ENCODE data around the gene OR51B4.
"Not testable (repeated sequence)": the region's sequence is repeated elsewhere in the genome, so short reads cannot be mapped to it uniquely, and the experiment has no call there.

Gene OR51B4

DNA sequence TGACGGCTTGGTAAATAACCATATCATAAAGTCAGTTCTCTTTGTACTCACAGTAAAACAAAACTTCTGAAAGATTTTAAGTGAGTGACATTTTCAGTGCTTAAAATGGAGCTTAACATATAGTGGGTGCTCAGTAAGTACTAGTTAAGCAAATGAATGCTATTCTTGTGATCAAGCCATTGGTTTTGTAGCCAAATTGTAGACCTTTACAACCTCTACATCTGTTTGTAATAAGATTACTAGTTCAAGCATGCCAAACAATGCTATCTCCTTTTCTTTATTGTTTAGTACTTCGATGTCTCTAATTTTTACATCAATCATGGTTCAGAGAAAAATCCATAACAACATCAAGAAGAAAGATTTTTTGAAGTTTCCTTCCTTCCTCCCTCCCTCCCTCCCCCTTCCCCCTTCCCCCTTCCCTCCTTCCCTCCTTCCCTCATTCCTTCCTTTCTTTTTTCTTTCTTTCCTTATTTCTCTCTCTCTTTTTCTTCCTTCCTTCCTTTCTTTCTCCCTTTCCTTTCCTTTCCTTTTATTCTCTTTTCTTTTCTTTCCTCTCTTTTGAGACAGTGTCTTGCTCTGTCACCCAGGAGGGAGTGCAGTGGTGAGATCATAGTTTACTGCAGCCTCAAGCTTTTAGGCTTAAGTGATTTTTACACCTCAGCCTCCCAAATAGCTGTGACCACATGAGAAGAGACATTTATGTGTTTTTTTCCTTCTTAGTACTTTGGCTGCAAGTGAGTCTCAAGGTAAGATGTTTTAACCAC is 5.7 kb upstream of the OR51B4 start:
- DNase-seq (ENCODE audit: low read depth), result no peak
- H3K4me3 ChIP-seq (ENCODE audit: low read depth, low read length), result no peak overlapping the region
- TF ChIP-seq CTCF (IDR thresholded peaks at IDR 0.05; ENCODE audit: insufficient read depth, low read depth, low read length, missing control alignments), result no peak

GRCh38 chr11:5304046-5304445 is 2.3 kb upstream of the OR51B4 start:
- no peak for DNase-seq (ENCODE audit: low read depth)
- TF ChIP-seq CTCF (IDR thresholded peaks at IDR 0.05; ENCODE audit: insufficient read depth, low read depth, low read length, missing control alignments), result no peak
- H3K4me3 ChIP-seq (ENCODE audit: low read depth, low read length), result no peak overlapping the region

DNA sequence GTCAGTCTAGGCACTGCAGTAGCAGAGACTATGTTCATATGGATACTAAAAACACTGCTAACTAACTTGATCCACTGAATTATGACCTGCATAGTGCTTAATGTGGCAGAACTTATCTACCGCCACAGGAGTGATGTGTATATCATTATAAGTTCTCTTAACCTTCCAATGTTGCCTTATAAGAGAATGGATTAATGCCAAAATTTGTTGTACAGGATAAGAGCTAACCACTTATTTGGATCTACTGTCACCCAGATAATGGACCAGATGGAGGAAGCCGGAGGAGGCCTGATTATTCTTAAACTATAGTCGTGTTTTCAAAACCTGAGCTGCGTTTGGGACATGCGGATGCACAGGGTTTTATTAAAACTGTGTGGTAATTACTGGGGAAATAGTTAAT is 1.9 kb upstream of the OR51B4 start:
- no peak for DNase-seq (ENCODE audit: low read depth)
- TF ChIP-seq CTCF (IDR thresholded peaks at IDR 0.05; ENCODE audit: insufficient read depth, low read depth, low read length, missing control alignments), result no peak
- H3K4me3 ChIP-seq (ENCODE audit: low read depth, low read length), result no peak overlapping the region

DNA sequence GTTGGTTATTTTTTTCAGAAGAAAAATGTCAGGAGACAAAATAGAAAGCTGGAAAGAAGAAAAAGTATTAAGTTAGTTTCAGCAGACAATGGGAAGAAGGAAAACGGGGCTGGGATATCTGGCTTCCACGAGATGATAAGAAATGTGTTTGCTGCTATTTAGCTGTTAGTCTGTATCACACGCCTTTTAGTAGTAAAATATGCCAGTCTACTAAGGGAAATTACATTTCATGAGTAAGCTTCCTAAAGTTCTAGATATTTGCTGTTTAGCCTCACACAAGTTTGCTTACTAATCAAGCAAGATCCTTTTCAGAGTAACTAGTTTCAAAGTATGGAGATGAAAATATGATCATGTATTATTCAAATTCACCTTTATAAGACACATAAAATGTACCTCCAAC is 1.5 kb downstream of the OR51B4 start:
- no peak overlapping the region for H3K4me3 ChIP-seq (ENCODE audit: low read depth, low read length)
- no peak for TF ChIP-seq CTCF (IDR thresholded peaks at IDR 0.05; ENCODE audit: insufficient read depth, low read depth, low read length, missing control alignments)
- no peak for DNase-seq (ENCODE audit: low read depth)

- DNase-seq (ENCODE audit: low read depth), result no peak
- TF ChIP-seq CTCF (IDR thresholded peaks at IDR 0.05; ENCODE audit: insufficient read depth, low read depth, low read length, missing control alignments), result no peak
- H3K4me3 ChIP-seq (ENCODE audit: low read depth, low read length), result no peak overlapping the region
Measured at GRCh38 chr11:5298451-5298850, 3.3 kb downstream of the OR51B4 start.

DNA sequence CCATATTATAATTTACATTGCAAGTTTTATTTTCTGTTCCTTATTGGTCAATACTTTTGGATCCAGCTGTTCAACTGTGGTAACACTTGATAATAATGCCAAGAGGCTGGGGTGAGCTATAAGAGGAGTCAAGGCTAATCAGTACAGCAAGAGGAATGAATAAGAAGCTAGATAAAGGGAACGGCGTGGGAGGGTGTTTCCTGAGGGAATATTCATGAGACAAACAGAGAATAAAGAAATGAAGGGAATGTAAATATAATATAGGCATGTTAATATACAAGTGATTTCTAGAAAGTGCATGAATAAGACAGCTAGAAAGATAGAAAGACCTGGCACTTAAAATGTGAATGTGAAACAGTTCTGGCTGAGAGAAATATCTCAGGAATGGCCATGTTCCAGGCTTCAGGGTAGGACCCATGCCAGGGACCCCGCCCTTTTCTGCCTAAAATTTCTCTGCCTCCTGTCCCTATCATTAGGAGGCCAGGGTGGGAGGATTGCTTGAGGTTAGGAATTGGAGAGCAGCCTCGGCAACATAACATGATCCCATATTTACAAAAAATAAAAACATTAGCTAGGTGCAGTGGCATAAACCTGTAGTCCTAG is 3.9 kb downstream of the OR51B4 start:
- no peak for DNase-seq (ENCODE audit: low read depth)

GRCh38 chr11:5294342-5294995 is 7.3 kb downstream of the OR51B4 start:
- not testable (repeated sequence) for DNase-seq (ENCODE audit: low read depth)

More for the DNA sequence above, 3.9 kb downstream of the OR51B4 start:
- no peak for TF ChIP-seq CTCF (IDR thresholded peaks at IDR 0.05; ENCODE audit: insufficient read depth, low read depth, low read length, missing control alignments)
- H3K4me3 ChIP-seq (ENCODE audit: low read depth, low read length), result no peak overlapping the region

More at GRCh38 chr11:5294342-5294995, 7.3 kb downstream of the OR51B4 start:
- not testable (repeated sequence) for H3K4me3 ChIP-seq (ENCODE audit: low read depth, low read length)
